ENCODE data around the gene MICAL2.
A peak's percentile ranks its signal among the peaks of the same experiment; 100 is the strongest.

The MICAL2 gene

DNA sequence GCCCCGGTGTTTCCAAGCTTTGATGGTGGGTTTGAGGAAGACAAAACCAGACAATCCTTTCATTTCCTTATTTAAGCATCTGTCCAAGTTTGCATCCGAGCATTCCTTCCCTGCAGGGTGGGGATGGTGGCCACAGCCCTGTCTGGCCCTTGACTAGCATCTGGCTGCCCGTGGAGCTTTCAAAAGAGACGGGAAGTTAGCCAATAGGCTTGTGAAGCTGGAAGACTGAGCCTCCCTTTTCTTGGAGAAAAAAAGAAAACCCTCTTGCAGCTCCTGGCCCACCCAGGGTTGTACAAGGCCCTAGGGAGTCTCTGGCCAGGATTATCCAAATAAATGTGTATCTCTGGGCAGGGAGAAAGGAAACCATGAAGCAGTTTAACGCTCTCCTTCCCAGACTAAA lies 60.6 kb downstream of the MICAL2 start:
- TF ChIP-seq, protein P1, sequence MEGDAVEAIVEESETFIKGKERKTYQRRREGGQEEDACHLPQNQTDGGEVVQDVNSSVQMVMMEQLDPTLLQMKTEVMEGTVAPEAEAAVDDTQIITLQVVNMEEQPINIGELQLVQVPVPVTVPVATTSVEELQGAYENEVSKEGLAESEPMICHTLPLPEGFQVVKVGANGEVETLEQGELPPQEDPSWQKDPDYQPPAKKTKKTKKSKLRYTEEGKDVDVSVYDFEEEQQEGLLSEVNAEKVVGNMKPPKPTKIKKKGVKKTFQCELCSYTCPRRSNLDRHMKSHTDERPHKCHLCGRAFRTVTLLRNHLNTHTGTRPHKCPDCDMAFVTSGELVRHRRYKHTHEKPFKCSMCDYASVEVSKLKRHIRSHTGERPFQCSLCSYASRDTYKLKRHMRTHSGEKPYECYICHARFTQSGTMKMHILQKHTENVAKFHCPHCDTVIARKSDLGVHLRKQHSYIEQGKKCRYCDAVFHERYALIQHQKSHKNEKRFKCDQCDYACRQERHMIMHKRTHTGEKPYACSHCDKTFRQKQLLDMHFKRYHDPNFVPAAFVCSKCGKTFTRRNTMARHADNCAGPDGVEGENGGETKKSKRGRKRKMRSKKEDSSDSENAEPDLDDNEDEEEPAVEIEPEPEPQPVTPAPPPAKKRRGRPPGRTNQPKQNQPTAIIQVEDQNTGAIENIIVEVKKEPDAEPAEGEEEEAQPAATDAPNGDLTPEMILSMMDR (IDR thresholded peaks at IDR 0.05) = no peak
- no peak overlapping the region for H3K4me3 Mint-ChIP-seq
- H3K9me3 Mint-ChIP-seq = no peaks in the 10 kb centered on the region
- peaks cover 38% of the 10 kb centered on the region for H3K4me1 Mint-ChIP-seq
- no peak for DNase-seq
- no peaks in the 10 kb centered on the region for H3K36me3 Mint-ChIP-seq (ENCODE audit: low read depth)
- H3K27me3 Mint-ChIP-seq (ENCODE audit: low read depth, poor library complexity) = peaks cover 10% of the 10 kb centered on the region
- peak overlapping the region; percentile 60 for H3K27ac Mint-ChIP-seq

DNA sequence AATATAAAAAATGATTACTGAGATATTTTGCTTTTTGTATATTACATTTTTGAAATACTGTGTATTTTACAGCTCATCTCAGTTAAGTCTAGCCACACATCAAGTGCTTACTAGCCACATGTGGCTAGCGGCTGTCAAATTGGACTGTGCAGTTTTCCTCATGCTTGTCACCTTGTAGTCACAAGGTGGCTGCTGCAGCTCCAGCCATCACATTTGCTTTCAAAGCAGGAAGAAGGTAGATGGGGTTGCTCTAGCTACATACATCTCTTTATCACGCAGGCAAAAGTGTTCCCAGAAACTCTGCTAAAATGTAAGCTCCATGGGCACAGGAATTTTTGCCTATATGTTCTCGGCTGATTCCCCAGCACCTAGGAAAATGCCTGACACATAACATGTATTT lies 61.5 kb downstream of the MICAL2 start:
- TF ChIP-seq, protein P1 (IDR thresholded peaks at IDR 0.05) = no peak
- DNase-seq = no peak
- Mint-ChIP-seq H3K27ac (no peak overlapping the region), H3K4me1 (peaks cover 33% of the 10 kb centered on the region), H3K27me3 (ENCODE audit: low read depth, poor library complexity) (peaks cover 9% of the 10 kb centered on the region), H3K4me3 (no peak overlapping the region), H3K36me3 (ENCODE audit: low read depth) (no peaks in the 10 kb centered on the region), H3K9me3 (no peaks in the 10 kb centered on the region)

DNA sequence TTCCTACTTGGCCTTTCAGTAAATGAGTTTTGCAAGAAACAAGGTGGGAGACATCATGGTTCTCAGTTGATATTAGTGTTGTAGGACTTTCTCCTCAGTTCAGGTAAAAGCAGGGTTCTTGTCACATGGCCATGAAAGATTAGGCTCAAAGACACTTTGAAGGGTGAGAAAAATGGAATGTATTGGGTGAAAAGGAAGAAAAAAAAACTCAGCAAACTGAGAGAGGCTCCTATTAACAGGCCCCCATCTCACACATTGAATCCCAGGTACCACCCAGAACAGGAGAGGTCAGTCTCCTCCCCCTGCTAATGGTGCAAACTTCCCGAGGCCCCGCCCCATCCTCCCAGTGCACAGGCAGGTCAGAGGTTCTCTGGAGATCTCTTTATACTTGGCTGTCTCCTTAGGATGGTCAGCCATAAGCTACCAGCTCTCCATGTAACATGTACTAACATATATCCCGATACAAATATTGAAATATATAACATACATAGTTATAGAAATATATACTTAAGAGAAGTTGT lies 62.2 kb downstream of the MICAL2 start:
- Mint-ChIP-seq H3K36me3 (ENCODE audit: low read depth) (no peaks in the 10 kb centered on the region), H3K27me3 (ENCODE audit: low read depth, poor library complexity) (peaks cover 4% of the 10 kb centered on the region), H3K4me1 (peaks cover 26% of the 10 kb centered on the region), H3K9me3 (no peaks in the 10 kb centered on the region), H3K27ac (no peak overlapping the region), H3K4me3 (no peak overlapping the region)
- TF ChIP-seq, protein P1 (IDR thresholded peaks at IDR 0.05) = no peak
- DNase-seq = no peak

DNA sequence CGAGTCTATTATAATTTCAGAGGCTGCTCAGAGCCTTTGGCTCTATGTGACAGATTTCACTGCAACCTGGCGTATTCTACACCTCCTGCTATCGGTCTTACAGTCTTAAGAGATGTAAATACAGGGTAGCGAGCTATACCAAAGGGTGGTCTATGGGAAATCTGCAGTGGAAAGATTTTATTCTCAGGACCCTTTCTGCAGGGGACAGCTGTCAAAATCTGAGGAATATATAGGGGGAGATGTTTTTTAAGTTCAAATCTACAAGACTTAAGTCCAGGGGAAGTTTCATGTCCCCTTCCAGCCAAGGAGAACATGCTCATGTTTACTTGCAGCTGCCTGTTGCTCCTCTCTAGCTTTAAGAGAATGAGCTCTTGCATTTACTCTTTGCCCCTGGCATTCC lies 62.7 kb downstream of the MICAL2 start:
- DNase-seq = no peak
- Mint-ChIP-seq H3K27ac (no peak overlapping the region), H3K4me1 (peaks cover 26% of the 10 kb centered on the region), H3K27me3 (ENCODE audit: low read depth, poor library complexity) (peaks cover 4% of the 10 kb centered on the region), H3K36me3 (ENCODE audit: low read depth) (no peaks in the 10 kb centered on the region), H3K4me3 (no peak overlapping the region), H3K9me3 (no peaks in the 10 kb centered on the region)
- TF ChIP-seq, protein P1 (IDR thresholded peaks at IDR 0.05) = no peak

DNA sequence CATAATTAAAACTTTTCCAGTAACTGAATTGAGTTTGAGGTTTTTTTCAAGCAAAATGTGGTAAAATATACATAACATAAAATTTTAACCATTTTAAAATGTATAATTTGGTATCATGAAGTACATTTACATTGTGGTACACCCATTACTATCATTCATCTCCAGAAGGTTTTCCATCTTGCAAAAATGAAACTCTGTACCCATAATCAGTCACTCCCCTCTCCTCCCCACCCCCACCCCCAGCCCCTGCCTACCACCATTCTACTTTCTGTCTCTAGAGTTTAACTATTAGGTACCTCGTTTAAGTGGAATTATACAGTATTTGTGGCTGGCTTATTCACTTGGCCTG lies 63.7 kb downstream of the MICAL2 start:
- Mint-ChIP-seq H3K36me3 (ENCODE audit: low read depth) (no peaks in the 10 kb centered on the region), H3K4me3 (no peak overlapping the region), H3K27ac (no peak overlapping the region), H3K27me3 (ENCODE audit: low read depth, poor library complexity) (peaks cover 7% of the 10 kb centered on the region), H3K9me3 (no peaks in the 10 kb centered on the region), H3K4me1 (peaks cover 30% of the 10 kb centered on the region)
- TF ChIP-seq, protein P1 (IDR thresholded peaks at IDR 0.05) = no peak
- DNase-seq = no peak

DNA sequence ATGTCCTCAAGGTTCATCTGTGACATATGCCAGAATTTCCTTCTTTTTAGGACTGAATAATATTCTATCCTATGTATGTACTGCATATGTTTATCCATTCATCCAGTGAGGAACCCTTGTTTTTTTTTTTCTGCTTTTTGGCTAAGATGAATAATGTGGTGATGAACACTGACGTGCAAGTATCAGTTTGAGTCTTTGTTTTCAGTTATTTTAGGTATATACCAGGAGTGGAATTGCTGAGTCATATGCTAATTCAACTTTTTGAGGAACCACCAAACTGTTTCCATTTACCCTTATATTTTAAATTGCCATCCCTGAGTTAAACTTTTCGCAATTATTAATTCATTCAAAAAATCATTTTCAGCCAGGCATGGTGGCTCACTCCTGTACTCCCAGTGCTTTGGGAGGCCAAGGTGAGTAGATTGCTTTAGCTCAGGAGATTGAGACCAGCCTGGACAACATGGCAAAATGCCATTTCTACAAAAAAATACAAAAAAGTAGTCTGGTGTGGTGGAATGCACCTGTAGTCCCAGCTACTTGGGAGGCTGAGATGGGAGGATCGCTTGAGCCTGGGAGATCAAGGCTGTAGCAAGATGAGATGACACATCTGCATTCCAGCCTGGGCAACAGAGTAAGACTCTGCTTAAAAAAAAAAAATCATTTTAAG lies 64.2 kb downstream of the MICAL2 start:
- H3K4me1 Mint-ChIP-seq = peaks cover 33% of the 10 kb centered on the region
- TF ChIP-seq, protein P1 (IDR thresholded peaks at IDR 0.05) = no peak
- H3K4me3 Mint-ChIP-seq = no peak overlapping the region
- no peak for DNase-seq
- no peaks in the 10 kb centered on the region for H3K9me3 Mint-ChIP-seq
- no peak overlapping the region for H3K27ac Mint-ChIP-seq
- peaks cover 8% of the 10 kb centered on the region for H3K27me3 Mint-ChIP-seq (ENCODE audit: low read depth, poor library complexity)
- no peaks in the 10 kb centered on the region for H3K36me3 Mint-ChIP-seq (ENCODE audit: low read depth)

Measured in nephron progenitor cell (in vitro differentiated cells).